ENCODE measurements around the gene ZC3H7B.

DNA sequence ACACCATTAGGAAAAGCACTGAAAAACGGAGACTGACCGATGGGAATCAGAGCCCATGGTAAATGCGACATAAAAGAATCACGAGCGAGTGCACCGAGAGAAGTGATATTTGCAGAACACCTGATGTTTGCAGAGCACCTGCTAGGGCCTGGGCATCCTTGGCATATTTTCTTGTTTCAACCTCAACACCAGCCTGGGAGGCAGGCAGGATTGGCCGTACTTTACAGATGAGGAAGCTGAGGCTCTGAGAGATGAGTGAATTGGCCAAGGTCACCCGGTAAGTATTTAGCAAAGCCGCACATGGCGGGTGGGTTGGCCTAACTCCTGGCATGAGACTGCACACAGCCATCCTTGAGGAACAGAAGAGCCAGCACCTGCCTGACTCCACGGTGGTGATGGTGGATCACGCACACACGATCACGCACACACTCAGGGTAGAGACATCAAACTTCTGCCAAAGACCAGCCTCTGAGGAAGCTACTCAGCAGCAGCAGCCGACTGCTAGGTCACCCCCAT, 39.0 kb upstream of the ZC3H7B start:
- TF ChIP-seq, protein P1, sequence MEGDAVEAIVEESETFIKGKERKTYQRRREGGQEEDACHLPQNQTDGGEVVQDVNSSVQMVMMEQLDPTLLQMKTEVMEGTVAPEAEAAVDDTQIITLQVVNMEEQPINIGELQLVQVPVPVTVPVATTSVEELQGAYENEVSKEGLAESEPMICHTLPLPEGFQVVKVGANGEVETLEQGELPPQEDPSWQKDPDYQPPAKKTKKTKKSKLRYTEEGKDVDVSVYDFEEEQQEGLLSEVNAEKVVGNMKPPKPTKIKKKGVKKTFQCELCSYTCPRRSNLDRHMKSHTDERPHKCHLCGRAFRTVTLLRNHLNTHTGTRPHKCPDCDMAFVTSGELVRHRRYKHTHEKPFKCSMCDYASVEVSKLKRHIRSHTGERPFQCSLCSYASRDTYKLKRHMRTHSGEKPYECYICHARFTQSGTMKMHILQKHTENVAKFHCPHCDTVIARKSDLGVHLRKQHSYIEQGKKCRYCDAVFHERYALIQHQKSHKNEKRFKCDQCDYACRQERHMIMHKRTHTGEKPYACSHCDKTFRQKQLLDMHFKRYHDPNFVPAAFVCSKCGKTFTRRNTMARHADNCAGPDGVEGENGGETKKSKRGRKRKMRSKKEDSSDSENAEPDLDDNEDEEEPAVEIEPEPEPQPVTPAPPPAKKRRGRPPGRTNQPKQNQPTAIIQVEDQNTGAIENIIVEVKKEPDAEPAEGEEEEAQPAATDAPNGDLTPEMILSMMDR (IDR thresholded peaks at IDR 0.05): no peak
- no peak for TF ChIP-seq POLR2A (IDR thresholded peaks at IDR 0.05)
